ENCODE results near the gene ADRA1B.

GRCh38 chr5:160007514-160007913 lies 91.2 kb downstream of the ADRA1B start:
- TF ChIP-seq EZH2phosphoT487 (IDR thresholded peaks at IDR 0.05; ENCODE audit: borderline replicate concordance, low read length) (no peak), CTCF (conservative IDR thresholded peaks at IDR 0.05; ENCODE audit: low read depth, low read length) (no peak)
